GM21619 (cell line): ENCODE results near the gene ADGRA1.
"Not testable (repeated sequence)": the region's sequence is repeated elsewhere in the genome, so short reads cannot be mapped to it uniquely, and the experiment has no call there.

Source experiments
- ATAC-seq: cut with Tn5 transposase; IDR thresholded peaks from one replicate; pipeline ENCODE4 v1.9.1; 2021; ENCODE audit not compliant: unreplicated experiment

The ADGRA1 gene

DNA sequence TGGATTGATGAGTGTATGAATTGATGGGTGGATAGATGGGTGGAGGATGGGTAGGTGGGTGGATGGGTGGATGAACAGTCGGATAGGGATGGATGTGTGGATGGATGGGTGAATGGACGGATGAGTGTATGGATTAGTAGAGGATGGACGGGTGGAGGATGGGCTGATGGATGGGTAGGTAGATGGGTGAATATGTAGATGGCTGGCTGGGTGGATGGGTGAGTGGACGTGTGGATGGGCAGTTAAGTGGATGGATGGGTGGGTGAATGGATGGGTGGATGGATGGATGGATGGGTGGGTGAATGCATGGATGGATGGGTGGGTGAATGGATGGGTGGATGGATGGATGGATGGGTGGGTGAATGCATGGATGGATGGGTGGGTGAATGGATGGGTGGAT is 87.9 kb downstream of the ADGRA1 start:
- ATAC-seq = not testable (repeated sequence)

DNA sequence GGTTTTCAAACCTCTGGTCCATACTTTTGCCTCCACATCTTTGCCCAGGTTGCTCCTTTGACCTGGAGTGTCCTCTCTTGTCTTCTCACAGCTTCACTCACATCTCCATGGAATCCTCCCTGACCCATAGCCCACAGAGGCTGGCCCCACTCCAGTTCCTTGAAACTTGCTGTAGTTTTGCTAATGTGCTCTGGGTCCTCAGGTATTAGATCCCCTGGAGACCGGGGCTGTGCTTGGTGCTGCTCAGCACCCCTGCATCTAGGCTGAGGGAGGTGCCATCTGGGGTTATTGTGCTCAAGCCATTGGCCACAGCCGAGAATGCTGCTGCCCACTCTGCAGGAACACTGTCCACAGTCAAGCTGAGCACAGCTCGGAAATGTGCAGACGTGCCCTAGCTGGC is 88.8 kb downstream of the ADGRA1 start:
- ATAC-seq = no peak

DNA sequence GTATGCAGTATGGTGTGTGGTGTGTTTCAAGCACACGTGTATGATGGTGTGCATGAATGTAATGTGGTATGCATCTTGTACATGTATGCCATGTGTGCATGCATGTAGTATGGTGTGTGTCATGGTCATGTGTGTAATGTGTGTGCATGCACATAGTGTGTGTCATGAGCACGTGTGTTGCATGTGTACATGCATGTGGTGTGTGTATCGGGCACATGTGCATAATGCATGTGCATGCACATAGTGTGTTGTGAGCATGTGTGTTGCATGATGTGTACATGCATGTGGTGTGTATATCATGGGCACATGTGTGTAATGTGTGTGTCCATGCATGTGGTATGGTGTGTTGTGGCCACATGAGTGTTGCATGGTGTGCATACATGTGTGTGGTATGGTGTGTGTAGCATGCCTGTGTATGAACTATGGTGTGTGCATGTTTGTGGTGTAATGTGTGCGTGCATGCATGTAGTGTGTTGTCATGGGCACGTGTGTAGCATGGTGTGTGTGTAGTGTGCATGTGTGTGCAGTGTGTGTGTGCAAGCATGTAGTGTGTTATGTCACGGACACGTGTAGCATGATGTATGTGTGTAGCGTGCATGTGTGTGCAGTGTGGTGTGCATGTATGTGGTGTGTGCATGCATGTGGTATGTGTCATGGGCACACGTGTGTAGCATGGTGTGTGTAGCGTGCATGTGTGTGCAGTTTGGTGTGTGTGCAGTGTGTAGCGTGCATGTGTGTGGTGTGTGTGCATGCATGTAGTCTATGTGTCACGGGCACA is 89.8 kb downstream of the ADGRA1 start:
- ATAC-seq = no peak

DNA sequence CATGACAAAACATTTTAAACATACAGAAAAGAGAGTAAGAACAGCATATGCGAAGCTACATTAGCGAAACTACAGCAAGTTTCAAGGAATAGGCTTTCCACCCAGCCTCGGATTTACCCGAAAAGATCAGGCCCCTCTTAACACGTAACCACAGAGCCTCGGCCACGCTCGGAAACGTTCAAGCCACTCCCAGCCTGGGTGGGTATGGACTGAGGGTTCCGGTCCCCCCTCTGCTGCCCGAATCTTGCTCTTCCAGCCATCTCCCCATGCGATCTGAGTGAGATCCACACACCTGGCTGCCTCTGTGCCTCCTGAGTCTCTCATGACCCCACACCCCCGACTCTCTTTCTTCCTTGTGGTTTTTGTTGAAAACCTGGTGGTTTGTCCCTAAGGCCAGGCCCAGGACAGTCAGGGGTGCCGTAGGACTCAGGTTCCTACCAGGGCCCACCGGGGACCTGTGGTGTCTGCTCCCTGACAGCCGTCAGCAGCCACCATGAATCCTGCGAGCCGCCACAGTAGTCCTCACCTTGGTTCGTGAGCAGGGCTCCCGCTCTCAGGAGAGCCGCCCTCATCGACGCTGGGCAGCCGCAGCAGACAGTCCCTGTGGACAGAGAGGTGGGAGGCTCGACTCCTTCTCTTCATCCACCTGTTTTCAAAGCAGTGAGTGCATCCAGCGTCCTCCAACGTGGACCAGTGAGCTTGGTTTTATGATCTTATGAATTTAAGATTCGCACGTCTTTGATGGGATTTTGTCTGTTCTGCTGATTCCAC is 90.8 kb downstream of the ADGRA1 start:
- no peak for ATAC-seq

DNA sequence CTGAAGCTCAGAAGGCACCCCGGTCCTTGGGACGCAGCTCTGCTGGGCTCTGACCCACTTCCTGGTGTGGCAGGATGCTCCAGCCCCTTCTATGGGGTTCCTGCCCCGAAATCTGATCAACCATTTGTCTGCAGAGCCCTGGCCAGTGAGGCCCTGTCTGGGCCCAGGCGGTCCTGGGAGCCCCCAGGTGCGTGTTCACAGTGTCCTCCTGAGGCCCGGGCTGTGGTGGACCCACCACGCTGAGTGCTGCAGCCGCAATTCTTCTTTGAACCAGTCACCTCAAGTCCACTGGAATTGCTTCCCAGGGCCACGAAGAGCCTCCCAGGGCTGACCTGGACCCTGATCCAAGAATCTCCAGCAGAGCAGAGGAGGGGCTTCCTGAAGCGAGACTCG is 91.4 kb downstream of the ADGRA1 start:
- ATAC-seq = no peak

DNA sequence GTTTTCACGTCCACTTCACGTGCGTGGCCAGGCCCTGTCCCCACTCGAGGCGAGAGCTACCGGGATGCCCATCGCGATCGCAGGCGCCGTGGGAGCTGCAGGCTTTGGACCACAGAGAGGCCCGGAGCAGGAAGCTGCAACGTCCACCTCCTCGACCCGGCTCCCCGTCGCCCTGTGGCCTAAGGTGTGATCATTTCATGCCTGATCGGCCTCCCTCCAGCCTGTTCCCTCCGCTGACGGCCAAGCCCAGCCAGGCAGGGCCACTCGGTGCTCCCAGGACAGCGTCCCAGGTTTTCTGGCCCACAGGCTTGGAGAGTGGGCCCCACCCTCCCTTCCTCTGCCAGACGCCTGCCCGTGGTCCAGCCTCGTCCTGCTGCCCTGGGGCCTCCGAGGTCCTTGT is 91.9 kb downstream of the ADGRA1 start:
- ATAC-seq = no peak

DNA sequence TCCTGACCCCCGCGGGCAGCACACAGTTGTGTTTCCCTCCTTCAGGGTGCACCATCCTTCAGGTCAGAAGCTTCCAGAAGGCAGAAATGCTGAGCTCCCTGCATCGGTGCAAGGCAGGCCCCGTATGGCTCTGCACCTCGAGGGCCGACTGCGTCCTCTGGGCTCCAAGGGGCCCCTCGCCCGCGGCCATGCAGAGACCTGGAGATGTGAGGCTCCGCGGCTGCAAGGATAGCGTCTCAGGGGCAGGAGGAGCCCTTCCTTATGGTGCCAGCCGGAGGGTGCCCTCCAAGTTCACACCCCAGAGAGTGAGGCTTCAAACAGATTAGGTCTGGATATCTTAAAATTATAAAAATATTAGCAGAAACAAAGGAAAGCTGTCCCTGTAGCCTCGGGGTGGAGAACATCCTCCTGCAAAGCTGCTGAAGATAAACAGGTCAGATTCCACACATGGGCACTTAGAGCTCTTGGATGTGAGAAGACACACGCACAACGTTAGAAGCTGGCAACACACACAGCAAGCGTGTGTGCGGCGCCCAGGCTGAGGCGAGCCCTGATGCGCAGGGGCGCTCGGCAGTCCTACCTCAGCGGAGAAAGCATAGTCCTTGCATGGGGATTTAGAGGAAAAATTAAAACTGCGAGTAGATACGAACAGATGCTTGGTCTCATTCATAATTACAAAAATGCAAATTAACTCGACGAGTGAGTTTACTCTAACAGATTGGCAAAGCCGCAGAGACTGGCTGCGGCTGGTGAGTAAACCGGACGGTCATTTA is 92.7 kb downstream of the ADGRA1 start:
- no peak for ATAC-seq

DNA sequence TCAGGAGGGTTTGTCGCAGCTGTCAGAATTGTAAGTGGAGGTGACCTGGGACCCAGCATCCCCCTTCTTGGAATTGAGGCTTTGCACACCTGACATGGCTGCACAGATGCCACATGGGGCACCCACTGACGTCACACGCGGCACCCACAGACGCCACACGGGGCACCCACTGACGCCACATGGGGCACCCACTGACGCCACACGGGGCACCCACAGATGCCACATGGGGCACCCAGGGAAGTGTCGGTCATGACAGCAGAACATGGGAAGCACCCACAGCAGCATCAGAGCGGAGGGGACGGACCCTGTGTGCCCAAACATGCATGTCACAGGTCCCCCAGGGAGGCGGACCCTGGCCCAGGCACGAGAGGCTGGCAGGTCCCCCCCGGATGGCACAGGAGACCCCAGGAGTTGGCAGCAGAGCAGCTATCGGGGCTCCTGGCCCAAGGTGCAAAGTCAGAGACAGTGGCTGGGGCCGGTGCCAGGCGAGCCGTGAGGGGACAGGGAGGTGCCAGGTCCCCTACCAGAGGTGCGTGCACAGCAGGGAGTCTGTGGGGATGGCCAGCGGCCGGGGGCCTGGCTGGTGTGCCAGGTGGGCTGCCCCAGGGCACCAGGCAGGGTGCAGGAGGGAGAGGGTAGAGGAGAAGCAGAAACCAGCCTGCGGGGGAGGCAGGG is 93.4 kb downstream of the ADGRA1 start:
- no peak for ATAC-seq
